Trophoblast cell (in vitro differentiated cells and primary cell): ENCODE measurements around the gene RIN3.

Source experiments
- DNase-seq, 2 donors: peaks; one replicate each; pipeline ENCODE4 v3.0.0-alpha.2; 2016
- H2AFZ ChIP-seq: 2 replicates; pipeline ENCODE4 v1.6.1; 2013; ENCODE audit warnings: low read length, moderate library complexity, mild to moderate bottlenecking; ENCODE audit not compliant: insufficient read depth, poor library complexity
- H2AK5ac ChIP-seq: 2 replicates; pipeline ENCODE4 v1.6.1; 2013; ENCODE audit warnings: mild to moderate bottlenecking, low read length
- H2BK120ac ChIP-seq: 2 replicates; pipeline ENCODE4 v1.6.1; 2013; ENCODE audit warnings: low read length, mild to moderate bottlenecking, moderate library complexity; ENCODE audit not compliant: insufficient read depth, poor library complexity
- H2BK12ac ChIP-seq: 2 replicates; pipeline ENCODE4 v1.6.1; 2013; ENCODE audit warnings: mild to moderate bottlenecking, low read length, moderate library complexity
- H2BK5ac ChIP-seq: 2 replicates; pipeline ENCODE4 v1.6.1; 2013; ENCODE audit warnings: low read length, low read depth, moderate library complexity, mild to moderate bottlenecking; ENCODE audit not compliant: poor library complexity
- H3K14ac ChIP-seq: 2 replicates; pipeline ENCODE4 v1.6.1; 2013; ENCODE audit warnings: mild to moderate bottlenecking, low read length
- H3K18ac ChIP-seq: 2 replicates; pipeline ENCODE4 v1.6.1; 2013; ENCODE audit warnings: mild to moderate bottlenecking, low read length
- H3K23ac ChIP-seq: 2 replicates; pipeline ENCODE4 v1.6.1; 2013; ENCODE audit warnings: low read length
- H3K27ac ChIP-seq: 2 replicates; pipeline ENCODE4 v1.5.1; 2013; ENCODE audit warnings: low read depth, mild to moderate bottlenecking, inconsistent platforms, low read length, moderate library complexity
- H3K27me3 ChIP-seq: 2 replicates; pipeline ENCODE4 v1.6.1; 2013; ENCODE audit warnings: inconsistent platforms, mild to moderate bottlenecking, low read length, moderate library complexity; ENCODE audit not compliant: insufficient read depth
- H3K36me3 ChIP-seq, 2 experiments: 1 replicate in 1 of 2; 2 replicates in 1 of 2; pipeline ENCODE4 v1.6.1; 2013; ENCODE audit warnings: low read length in 2 of 2, mild to moderate bottlenecking in 2 of 2, moderate library complexity in 1 of 2; ENCODE audit not compliant: insufficient read depth in 2 of 2, control insufficient read depth in 1 of 2
- H3K4ac ChIP-seq: 2 replicates; pipeline ENCODE4 v1.6.1; 2013; ENCODE audit warnings: low read depth, mild to moderate bottlenecking, low read length, moderate library complexity
- H3K4me1 ChIP-seq, 2 experiments: 1 replicate in 1 of 2; 2 replicates in 1 of 2; pipeline ENCODE4 v1.6.1; 2013; ENCODE audit warnings: low read length in 2 of 2, mild to moderate bottlenecking in 2 of 2, moderate library complexity in 1 of 2; ENCODE audit not compliant: insufficient read depth in 2 of 2, control insufficient read depth in 1 of 2
- H3K4me2 ChIP-seq: 2 replicates; pipeline ENCODE4 v1.6.1; 2013; ENCODE audit warnings: inconsistent platforms, mild to moderate bottlenecking, low read length, moderate library complexity
- H3K4me3 ChIP-seq: 2 replicates; pipeline ENCODE4 v1.5.1; 2013; ENCODE audit warnings: mild to moderate bottlenecking, low read depth, low read length, inconsistent platforms
- H3K79me1 ChIP-seq: one replicate; pipeline ENCODE4 v1.6.1; 2013; ENCODE audit warnings: low read length
- H3K79me2 ChIP-seq: 2 replicates; pipeline ENCODE4 v1.6.1; 2013; ENCODE audit warnings: low read length, mild to moderate bottlenecking; ENCODE audit not compliant: control insufficient read depth, insufficient read depth, poor library complexity
- H3K9ac ChIP-seq: 2 replicates; pipeline ENCODE4 v1.6.1; 2013; ENCODE audit warnings: mild to moderate bottlenecking, low read length
- H3K9me3 ChIP-seq: 2 replicates; pipeline ENCODE4 v1.6.1; 2013; ENCODE audit warnings: low read depth, mild to moderate bottlenecking, control low read depth, inconsistent platforms, low read length; ENCODE audit not compliant: insufficient read depth
- H4K12ac ChIP-seq: 2 replicates; pipeline ENCODE4 v1.6.1; 2013; ENCODE audit warnings: low read depth, mild to moderate bottlenecking, low read length, moderate library complexity
- H4K8ac ChIP-seq: 2 replicates; pipeline ENCODE4 v1.6.1; 2013; ENCODE audit warnings: low read depth, mild to moderate bottlenecking, low read length, moderate library complexity
- H4K91ac ChIP-seq: one replicate; pipeline ENCODE4 v1.6.1; 2013; ENCODE audit warnings: low read depth, mild to moderate bottlenecking, low read length, moderate library complexity
- WGBS: extraction: QIAGEN DNeasy Blood & Tissue Kit; methylation state at CpG from one replicate; pipeline ENCODE4 v1.1.7; 2013; ENCODE audit warnings: missing lambda C conversion rate; ENCODE audit not compliant: insufficient read length, insufficient coverage; ENCODE audit errors: extremely low coverage; 5-methylcytosine and 5-hydroxymethylcytosine counted together

RIN3 gene

GRCh38 chr14:92658684-92659083, 145.1 kb downstream of the RIN3 start:
- no peak overlapping the region for H3K4me2 ChIP-seq
- no peak overlapping the region for H3K4ac ChIP-seq
- no peak for DNase-seq
- no peak overlapping the region for H2BK120ac ChIP-seq
- no peak overlapping the region for H2AK5ac ChIP-seq
- H4K91ac ChIP-seq: no peak overlapping the region
- peaks cover 13 to 22% of the 10 kb centered on the region in 2 experiments for H3K36me3 ChIP-seq
- no peaks in the 10 kb centered on the region for H3K79me2 ChIP-seq
- H3K9me3 ChIP-seq: peaks cover 2% of the 10 kb centered on the region
- H3K27me3 ChIP-seq: no peaks in the 10 kb centered on the region
- H3K23ac ChIP-seq: no peak overlapping the region
- peaks cover 0 to 6% of the 10 kb centered on the region in 2 experiments for H3K4me1 ChIP-seq
- no peak overlapping the region for H2AFZ ChIP-seq
- H4K8ac ChIP-seq: no peak overlapping the region
- H3K18ac ChIP-seq: no peak overlapping the region
- no peak overlapping the region for H4K12ac ChIP-seq
- no peak overlapping the region for H2BK12ac ChIP-seq
- no peak overlapping the region for H2BK5ac ChIP-seq
- H3K79me1 ChIP-seq: no peaks in the 10 kb centered on the region
- H3K9ac ChIP-seq: no peak overlapping the region
- no peak overlapping the region for H3K27ac ChIP-seq
- H3K4me3 ChIP-seq: no peak overlapping the region
- H3K14ac ChIP-seq: no peak overlapping the region

DNA sequence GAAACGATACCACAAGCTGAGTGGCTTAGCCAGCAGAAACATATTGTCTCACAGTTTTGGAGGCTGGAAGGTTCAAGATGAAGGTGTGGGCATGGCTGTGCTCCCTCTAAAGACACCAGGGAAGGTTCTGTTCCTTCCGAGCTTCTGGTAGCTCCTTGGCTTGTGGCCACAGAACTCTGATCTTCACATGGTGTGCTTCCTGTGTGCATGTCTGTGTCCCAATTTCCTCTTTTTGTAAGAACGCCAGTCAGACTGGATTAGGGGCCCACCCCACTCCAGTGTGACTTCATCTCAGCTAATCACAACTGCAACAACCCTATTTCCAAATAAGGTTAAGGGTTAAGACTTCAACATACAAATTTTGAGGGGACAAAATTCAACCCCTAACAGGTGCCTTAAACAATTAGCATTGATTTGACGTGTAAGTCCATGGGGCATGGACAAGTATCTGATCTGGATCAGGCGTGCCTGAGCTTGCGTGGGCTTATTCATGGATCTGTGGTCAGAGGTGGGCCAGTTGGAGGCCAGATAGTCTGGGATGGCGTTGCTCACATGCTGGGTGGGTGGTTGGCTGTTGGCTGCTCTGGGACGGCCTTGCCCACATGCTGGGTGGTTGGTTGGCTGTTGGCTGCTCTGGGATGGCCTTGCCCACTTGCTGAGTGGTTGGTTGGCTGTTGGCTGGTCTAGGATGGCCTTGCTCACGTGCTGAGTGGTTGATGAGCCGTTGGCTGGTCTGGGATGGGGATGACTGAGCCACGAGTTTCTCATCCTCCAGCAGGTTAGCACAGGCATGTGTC, 146.4 kb downstream of the RIN3 start:
- Histone ChIP-seq H3K14ac (no peak overlapping the region), H2BK12ac (no peak overlapping the region), H3K36me3 (peaks cover 13 to 22% of the 10 kb centered on the region in 2 experiments), H3K9me3 (peaks cover 2% of the 10 kb centered on the region), H3K27ac (no peak overlapping the region), H3K23ac (no peak overlapping the region), H3K4ac (no peak overlapping the region), H3K4me2 (no peak overlapping the region), H2BK120ac (no peak overlapping the region), H3K79me1 (no peaks in the 10 kb centered on the region), H4K91ac (no peak overlapping the region), H3K18ac (no peak overlapping the region), H4K12ac (no peak overlapping the region), H3K9ac (no peak overlapping the region), H3K79me2 (no peaks in the 10 kb centered on the region), H3K4me1 (peaks cover 0 to 6% of the 10 kb centered on the region in 2 experiments), H2AFZ (no peak overlapping the region), H3K27me3 (no peaks in the 10 kb centered on the region), H3K4me3 (no peak overlapping the region), H2AK5ac (no peak overlapping the region), H4K8ac (no peak overlapping the region), H2BK5ac (no peak overlapping the region)
- WGBS: no CpG with 5 or more reads among the region's 11 CpGs
- DNase-seq: peak in 1 of 2 donors; percentile 28

GRCh38 chr14:92660571-92660970, 147.0 kb downstream of the RIN3 start:
- H3K9ac ChIP-seq: no peak overlapping the region
- no peak overlapping the region for H4K8ac ChIP-seq
- H3K9me3 ChIP-seq: peaks cover 2% of the 10 kb centered on the region
- no peak overlapping the region for H3K23ac ChIP-seq
- no peak overlapping the region for H3K27ac ChIP-seq
- H3K36me3 ChIP-seq: peaks cover 13 to 22% of the 10 kb centered on the region in 2 experiments
- no peak overlapping the region for H3K18ac ChIP-seq
- H2AK5ac ChIP-seq: no peak overlapping the region
- H3K4me3 ChIP-seq: no peak overlapping the region
- H3K79me1 ChIP-seq: no peaks in the 10 kb centered on the region
- H3K14ac ChIP-seq: no peak overlapping the region
- H4K91ac ChIP-seq: no peak overlapping the region
- no peak for DNase-seq
- H3K4me1 ChIP-seq: peaks cover 0 to 4% of the 10 kb centered on the region in 2 experiments
- no peak overlapping the region for H2AFZ ChIP-seq
- no peak overlapping the region for H3K4ac ChIP-seq
- H3K79me2 ChIP-seq: no peaks in the 10 kb centered on the region
- no peak overlapping the region for H2BK12ac ChIP-seq
- H4K12ac ChIP-seq: no peak overlapping the region
- no peaks in the 10 kb centered on the region for H3K27me3 ChIP-seq
- H2BK120ac ChIP-seq: no peak overlapping the region
- no peak overlapping the region for H2BK5ac ChIP-seq
- H3K4me2 ChIP-seq: no peak overlapping the region
- no CpG with 5 or more reads among the region's 3 CpGs for WGBS

DNA sequence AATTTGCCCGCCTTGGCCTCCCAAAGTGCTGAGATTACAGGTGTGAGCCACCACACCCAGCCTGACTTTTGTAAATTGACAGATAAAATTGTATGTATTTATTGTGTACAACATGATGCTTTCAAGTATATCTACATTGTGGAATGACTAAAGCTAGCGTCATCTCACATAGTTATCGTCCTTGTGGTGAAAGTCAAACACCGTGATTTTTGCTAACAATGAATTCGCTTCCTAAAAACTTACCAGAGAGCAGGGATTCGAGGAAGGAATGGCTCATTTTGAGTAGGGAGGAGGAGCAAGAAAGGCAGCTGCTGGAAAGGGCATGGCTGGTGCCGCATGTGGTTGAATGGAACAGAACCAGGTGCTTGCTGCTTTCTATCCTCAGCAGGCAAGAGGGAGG, 149.5 kb downstream of the RIN3 start:
- Histone ChIP-seq H3K27me3 (no peaks in the 10 kb centered on the region), H2AK5ac (no peak overlapping the region), H3K23ac (no peak overlapping the region), H3K79me1 (no peaks in the 10 kb centered on the region), H4K8ac (no peak overlapping the region), H3K36me3 (peaks cover 18 to 24% of the 10 kb centered on the region in 2 experiments), H3K4ac (no peak overlapping the region), H3K4me1 (no peaks in the 10 kb centered on the region), H3K14ac (no peak overlapping the region), H3K79me2 (no peaks in the 10 kb centered on the region), H3K27ac (no peak overlapping the region), H3K18ac (no peak overlapping the region), H4K12ac (no peak overlapping the region), H4K91ac (no peak overlapping the region), H3K9me3 (no peaks in the 10 kb centered on the region), H3K4me2 (no peak overlapping the region), H2AFZ (no peak overlapping the region), H2BK12ac (no peak overlapping the region), H3K9ac (no peak overlapping the region), H3K4me3 (no peak overlapping the region), H2BK5ac (no peak overlapping the region), H2BK120ac (no peak overlapping the region)
- no CpG with 5 or more reads among the region's 7 CpGs for WGBS
- no peak for DNase-seq
